BJ (cell line): ENCODE measurements around the gene SRSF1. TPM values are rescaled to one million over a fixed set of nuclear protein-coding genes. Genes with fewer than 3 reads are reported as not detected.

ENCODE experiments used
- CTCF ChIA-PET: fragments of 350-600 bp; formaldehyde crosslinking; extraction: SDS; loops from one replicate; lab custom pipeline; 2021; ENCODE audit warnings: antibody characterized with exemption, inconsistent platforms; lab: Yijun Ruan, JAX
- POLR2A ChIA-PET: fragments of 300-600 bp; sonication (Branson Sonifier 250); formaldehyde crosslinking; extraction: SDS; loops from one replicate; lab custom pipeline; 2021; ENCODE audit warnings: antibody characterized with exemption; lab: Charles Lee
- DNase-seq: peaks from one replicate; pipeline ENCODE4 v3.0.0-alpha.2; 2011; ENCODE audit warnings: low read depth
- H3K27me3 ChIP-seq: 2 replicates; pipeline ENCODE4 v1.6.0; 2011; ENCODE audit warnings: low read length; ENCODE audit not compliant: control insufficient read depth, insufficient read depth
- H3K36me3 ChIP-seq: 2 replicates; pipeline ENCODE4 v1.5.1; 2011; ENCODE audit warnings: low read length; ENCODE audit not compliant: control insufficient read depth, insufficient read depth
- H3K4me3 ChIP-seq: 2 replicates; pipeline ENCODE4 v1.5.1; 2011; ENCODE audit warnings: low read depth, mild to moderate bottlenecking, control low read depth, low read length
- CTCF ChIP-seq: IDR thresholded peaks from 2 replicates; pipeline ENCODE4 v1.5.1; 2011; ENCODE audit warnings: low read depth, mild to moderate bottlenecking, control low read depth, inconsistent platforms, low read length, moderate library complexity; ENCODE audit not compliant: insufficient read depth
- polyA plus RNA-seq: library from polyadenylated mRNA; depleted of rRNA; stranded (reverse); fragments of >200 nt; gene quantifications from 2 replicates; pipeline ENCODE4 v1.2.3, GENCODE V29; 2011

SRSF1 gene
- polyA plus RNA-seq, 1 experiment: 236 TPM

GRCh38 chr17:57986841-57987580, 20.0 kb downstream of the SRSF1 start:
- peaks cover 3% of the 10 kb centered on the region; the same call in 1 of the 2 replicates for H3K36me3 ChIP-seq
- ChIA-PET CTCF (interaction anchor here (1.1 to 3.6 kb wide), 12 partner anchors 8 to 154 kb away, joined by 3 to 28 read pairs (median 9); partner anchors contain the start of gene CUEDC1), POLR2A (interaction anchor here (0.7 to 1.8 kb wide), 5 partner anchors 96 to 116 kb away, joined by 3 to 12 read pairs (median 4); no protein-coding TSS in a partner anchor)
- no peak for DNase-seq
- peak overlapping the region; percentile 79 for H3K4me3 ChIP-seq
- H3K27me3 ChIP-seq: no peaks in the 10 kb centered on the region
- no peak for TF ChIP-seq CTCF

- peaks cover 3% of the 10 kb centered on the region; the same call in 1 of the 2 replicates for H3K36me3 ChIP-seq
- H3K4me3 ChIP-seq: no peak overlapping the region; the same call in 1 of the 2 replicates
- ChIA-PET POLR2A (interaction anchor here (0.5 to 1.0 kb wide), 3 partner anchors 38 to 130 kb away, joined by 3 to 8 read pairs (median 4); no protein-coding TSS in a partner anchor), CTCF (interaction anchor here (0.7 to 3.6 kb wide), 12 partner anchors 9 to 153 kb away, joined by 3 to 28 read pairs (median 8); partner anchors contain the start of gene CUEDC1)
- no peaks in the 10 kb centered on the region for H3K27me3 ChIP-seq
- TF ChIP-seq CTCF: no peak
- no peak for DNase-seq
Measured at GRCh38 chr17:57985675-57985974, 21.4 kb downstream of the SRSF1 start.

GRCh38 chr17:57984936-57985674, 21.9 kb downstream of the SRSF1 start:
- no peak for TF ChIP-seq CTCF
- Histone ChIP-seq H3K36me3 (peaks cover 3% of the 10 kb centered on the region; the same call in 1 of the 2 replicates), H3K4me3 (no peak overlapping the region; the same call in 1 of the 2 replicates), H3K27me3 (no peaks in the 10 kb centered on the region)
- CTCF ChIA-PET: interaction anchor here (1.0 to 3.6 kb wide), 12 partner anchors 10 to 152 kb away, joined by 3 to 28 read pairs (median 6); partner anchors contain the start of gene CUEDC1
- POLR2A ChIA-PET: interaction anchor here (0.6 kb wide), 1 partner anchor 34 kb away, joined by 3 read pairs; no protein-coding TSS in a partner anchor
- DNase-seq: no peak

- no peak for DNase-seq
- TF ChIP-seq CTCF: no peak
- POLR2A ChIA-PET: interaction anchor here (0.6 kb wide), 1 partner anchor 34 kb away, joined by 3 read pairs; no protein-coding TSS in a partner anchor
- Histone ChIP-seq H3K4me3 (no peak overlapping the region), H3K27me3 (no peaks in the 10 kb centered on the region), H3K36me3 (peaks cover 3% of the 10 kb centered on the region; the same call in 1 of the 2 replicates)
- CTCF ChIA-PET: interaction anchor here (1.0 to 3.6 kb wide), 8 partner anchors 10 to 123 kb away, joined by 3 to 28 read pairs (median 8); partner anchors contain the start of gene CUEDC1
Measured at GRCh38 chr17:57984261-57984890, 22.7 kb downstream of the SRSF1 start.
